SKM-1 treated with dmso at 0.1 percent for 144 hours (cell line): Measurements from ENCODE around the gene COBL.

Experiments
- DNase-seq: peaks from one replicate; lab custom pipeline; 2025; ENCODE audit not compliant: unreplicated experiment; lab: John Stamatoyannopoulos, UW

The COBL gene

DNA sequence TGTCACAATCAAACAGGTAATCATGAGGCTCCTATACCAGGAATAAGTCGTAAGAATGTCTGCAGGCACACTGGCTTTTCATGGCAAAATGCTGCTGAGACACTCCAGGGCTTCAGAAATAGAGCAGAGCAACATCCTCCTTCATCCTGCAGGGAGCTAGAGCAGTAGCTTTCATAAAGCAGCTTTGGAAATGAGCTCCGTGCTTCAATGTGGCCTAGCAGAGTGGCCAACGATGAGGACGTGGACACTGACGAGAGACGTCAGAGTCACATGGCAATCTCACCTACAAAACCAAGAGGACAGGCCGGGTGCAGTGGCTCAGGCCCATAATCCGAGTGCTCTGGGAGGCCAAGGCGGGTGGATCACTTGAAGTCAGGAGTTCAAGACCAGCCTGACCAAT lies 9.8 kb downstream of the COBL start:
- no peak for DNase-seq

DNA sequence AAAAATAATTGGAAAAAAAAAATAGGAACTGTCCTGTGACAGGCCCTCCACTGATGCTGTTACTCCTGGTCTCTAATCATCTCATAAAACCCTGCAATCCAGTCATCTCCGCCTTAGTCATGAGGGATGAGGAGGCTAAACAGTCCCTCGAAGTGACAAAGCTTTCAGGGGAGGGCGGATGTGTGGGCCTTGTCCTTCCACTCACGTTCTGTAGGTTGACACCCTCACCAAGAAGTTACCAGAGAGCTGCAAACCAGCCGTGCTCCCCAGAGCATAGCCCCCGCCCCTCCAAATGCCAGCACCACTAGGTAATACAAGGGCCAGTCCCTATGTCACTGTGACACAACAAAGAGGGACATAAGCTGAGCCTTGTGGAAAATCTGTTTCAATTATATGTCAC lies 11.9 kb downstream of the COBL start:
- no peak for DNase-seq

DNA sequence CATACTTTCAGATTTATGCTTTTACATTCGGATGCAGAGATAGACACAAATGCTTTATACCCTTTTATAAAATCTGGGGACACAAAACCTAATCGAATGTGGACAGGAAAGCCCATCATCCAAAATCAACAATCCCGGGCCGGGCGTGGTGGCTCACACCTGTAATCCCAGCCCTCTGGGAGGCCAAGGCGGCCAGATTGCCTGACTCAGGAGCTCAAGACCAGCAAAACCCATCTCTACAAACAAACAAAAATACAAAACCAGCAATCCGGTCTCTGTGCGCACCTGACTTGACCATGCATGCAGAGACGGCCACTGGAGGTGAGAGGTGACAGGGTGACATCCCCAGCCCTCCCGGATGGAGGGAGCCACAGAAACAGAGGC lies 13.5 kb downstream of the COBL start:
- no peak for DNase-seq

DNA sequence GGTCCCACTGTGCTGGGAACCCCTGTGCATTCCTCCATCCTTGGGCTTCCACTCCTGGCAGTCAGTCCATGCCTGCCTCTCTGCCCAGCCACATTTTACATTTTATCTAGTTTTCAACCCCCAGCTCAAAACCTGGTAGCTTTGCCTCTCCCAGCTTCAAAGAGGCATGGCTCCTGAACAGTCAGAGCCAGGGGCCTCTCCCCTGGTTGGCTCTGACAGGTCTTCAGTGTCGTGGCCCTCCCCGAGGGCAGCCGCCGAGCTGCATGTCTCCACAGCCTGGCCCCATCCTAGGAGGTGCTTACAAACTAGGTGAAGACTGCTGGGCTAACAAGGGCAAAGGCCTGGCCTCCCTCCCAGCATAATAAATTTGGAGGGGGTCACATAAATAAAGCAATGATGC lies 14.8 kb downstream of the COBL start:
- no peak for DNase-seq

DNA sequence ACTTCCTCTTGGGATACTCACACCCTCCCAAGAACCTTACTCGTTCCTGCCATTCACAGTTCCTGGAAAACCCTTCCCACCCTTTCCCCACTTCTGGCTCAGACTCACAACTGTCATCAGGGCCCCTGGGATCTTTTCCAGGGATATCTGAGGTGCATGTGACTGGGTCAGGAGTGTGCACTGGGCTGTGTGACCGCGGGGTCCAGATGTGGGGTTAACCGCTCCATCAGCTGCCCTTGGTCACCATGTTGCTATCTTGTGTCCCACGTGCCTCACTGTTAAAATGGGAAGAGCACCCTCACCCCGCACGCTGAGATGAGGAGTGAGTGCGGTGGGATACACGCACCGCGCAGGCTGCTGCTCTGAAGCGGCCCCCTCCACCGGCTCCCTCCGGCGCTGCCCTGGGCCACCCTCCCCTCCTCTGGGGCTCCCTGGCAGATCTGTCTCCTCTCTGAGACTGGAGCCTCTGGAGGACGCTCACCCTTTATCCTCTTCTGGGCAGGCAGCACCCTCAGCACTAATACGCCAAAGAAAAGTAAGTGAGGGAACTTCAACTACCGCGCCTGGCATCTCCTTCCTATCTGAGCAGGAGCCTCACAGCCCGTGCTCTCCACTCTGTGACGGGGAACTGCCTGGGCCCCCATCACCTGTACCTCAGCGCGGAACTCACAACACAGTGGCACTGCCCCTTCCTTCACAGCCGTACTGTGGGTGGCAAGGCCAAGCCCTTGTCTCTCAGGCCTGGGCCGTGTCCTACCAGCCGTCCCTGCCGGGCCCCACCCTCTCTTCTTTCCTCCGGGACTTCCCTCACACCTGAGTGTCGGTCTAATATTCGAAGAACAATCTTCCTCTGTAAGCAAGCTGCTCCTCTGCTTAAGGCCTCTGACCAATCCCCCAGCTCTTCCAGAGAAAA lies 15.6 kb downstream of the COBL start:
- no peak for DNase-seq

DNA sequence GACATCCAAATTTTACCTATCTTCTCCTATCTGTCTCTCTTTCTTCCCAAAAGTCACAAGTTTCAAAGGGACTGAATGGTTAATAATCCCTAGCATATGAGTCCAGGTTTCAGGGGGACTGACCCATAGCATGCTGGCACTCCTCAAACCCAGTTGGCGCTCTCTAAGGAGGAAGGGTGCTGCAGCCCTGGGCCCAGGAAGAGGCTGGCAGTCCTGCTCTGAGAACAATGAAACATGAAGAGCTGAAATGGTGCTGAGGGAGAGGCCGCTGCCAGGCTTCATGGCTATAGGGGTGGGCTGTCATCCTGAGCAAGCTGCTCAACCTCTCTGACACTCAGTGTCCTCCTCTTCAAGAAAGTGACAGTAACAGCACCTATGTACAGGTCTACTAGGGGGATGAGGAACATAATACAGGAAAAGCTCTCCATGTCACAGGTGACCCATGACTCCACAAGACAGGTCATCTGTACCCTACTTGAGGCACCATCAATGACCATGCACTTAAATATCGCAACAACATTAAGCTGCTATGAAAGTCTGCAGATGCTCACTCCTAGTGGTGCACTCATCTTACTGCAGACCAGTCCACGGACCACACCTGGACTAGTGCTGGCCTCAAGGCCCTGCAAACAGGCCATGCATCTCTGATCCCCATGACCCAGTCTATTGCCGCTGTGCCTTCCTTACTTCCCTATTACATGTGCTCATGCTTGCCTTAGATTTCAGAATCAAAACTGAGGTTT lies 17.0 kb downstream of the COBL start:
- DNase-seq = no peak

DNA sequence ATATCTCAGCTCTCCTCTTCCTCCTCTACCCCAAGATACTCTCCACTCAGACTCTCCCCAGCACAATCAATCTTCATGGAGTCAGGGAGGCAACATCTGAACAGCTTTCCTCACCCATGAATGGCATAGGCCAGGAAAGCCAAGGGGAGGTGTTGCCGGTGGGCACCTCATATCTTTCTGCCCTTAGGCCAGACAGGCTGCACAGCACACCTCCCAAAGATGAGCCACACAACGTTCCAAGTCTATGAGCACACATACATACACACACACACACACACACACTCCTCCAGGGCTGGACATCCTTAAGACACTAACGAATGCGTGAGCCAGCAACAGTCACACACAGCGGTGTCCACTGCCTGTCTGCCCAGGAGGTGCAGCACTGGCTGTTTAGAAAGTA lies 17.7 kb downstream of the COBL start:
- DNase-seq = no peak

DNA sequence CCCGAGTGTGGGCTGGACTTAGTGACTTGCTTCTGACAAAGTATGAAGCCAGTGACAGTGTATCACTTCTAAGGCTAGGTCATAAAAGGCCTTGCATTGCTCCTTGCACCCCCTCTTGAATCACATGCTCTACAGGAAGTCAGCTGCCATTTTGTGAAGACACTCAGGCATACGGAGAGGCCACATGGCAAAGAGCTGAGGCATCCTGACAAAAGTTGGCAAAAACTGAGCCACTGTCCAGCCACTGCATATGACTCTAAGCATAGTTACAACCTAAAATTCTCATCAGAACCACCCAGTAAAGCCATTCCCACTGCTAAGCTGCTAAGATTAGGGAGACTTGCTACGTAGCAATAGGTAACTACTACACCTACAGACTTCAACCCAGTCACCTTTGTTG lies 18.6 kb downstream of the COBL start:
- no peak for DNase-seq

DNA sequence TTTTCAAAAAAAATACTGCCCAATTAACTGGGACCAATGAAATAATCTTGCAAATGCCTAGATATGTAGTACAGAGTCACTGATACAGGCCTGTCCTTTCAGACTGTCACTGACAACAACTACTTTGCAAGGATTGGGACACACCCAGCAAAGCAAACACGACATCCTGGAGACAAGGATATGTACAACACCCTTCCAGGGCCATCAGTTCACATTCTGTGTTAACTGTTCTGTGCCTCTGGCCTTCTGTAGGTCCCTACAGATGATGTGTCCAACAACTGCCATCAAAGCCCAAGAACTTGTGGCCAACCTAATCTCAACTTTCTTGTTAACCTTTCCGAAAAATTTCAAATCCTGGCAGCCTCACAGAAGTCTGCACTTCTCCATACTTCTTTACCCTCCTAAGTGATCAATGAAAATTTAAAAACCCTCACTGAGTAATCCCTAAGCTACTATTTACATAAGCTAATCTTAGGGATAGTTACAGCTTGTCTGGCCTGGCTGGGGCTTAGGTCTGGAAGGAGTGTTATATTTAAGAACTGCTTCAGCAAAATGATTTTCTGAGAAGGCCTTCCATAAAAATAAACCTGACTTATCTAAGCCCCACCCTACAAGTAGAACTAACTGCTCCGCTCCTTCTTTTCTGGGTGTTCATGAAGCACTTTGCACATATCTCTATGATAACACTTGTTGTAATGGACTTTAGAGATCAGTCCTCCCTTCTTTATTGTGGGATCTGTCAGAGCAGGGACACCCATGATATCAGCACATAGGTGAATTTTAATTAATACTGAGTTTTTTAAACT lies 21.0 kb downstream of the COBL start:
- DNase-seq = no peak

DNA sequence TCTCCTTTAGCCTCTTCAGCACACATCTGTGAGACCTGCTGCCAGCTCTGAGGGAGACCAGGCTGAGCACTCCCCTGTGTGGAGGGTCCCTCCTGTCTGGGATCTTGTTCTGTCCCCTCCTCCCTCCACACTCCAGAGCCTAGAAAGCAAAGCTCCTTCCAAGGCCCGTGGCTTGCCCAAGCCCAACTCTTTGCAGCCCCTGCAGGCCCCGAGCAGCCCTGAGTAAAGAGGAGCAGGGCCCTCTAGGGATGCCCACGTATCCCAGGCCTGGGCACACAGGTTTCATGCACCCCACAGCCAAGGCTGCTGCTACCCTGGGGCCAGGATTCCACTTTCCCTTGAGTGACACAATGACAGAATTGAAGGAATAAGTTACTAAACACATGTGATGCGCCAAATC lies 24.0 kb downstream of the COBL start:
- DNase-seq = no peak

DNA sequence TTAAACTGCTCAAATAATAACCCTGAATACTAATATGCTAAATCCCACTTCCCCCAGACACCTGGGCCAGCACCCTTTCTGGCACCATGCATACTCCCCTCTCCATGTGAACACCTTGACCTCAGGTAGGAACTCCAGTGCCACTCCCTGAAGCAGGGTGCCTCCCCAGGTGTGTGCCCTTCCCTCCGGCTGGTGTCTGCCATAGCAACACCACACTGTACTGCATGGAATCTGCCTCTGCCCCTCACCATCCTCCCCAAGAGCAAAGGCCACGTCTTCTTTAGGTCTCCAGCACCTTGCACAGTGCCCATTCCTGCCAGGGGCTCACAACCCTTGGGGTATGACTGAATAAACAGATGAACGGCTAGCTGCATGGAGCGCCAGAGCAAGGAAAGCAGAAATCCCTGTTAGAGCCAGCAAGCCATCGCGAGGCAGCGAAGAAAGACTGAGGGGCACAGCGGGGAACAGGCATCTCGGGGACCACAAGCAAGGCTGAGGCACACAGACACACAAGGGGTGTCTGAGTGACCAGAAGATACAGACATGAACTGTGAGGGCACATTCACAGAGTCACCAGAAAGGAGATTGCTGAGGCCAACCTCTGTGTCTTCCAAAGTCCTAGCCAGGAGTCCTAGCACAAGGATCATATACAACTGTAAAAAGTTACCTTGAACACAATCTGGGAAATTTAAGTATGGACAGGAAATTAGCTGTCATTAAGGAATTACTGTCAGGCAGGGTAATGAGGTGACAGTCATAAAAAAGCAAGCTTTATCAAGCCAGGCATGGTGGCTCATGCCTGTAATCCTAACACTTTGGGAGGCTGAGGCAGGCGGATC lies 25.7 kb downstream of the COBL start:
- no peak for DNase-seq

DNA sequence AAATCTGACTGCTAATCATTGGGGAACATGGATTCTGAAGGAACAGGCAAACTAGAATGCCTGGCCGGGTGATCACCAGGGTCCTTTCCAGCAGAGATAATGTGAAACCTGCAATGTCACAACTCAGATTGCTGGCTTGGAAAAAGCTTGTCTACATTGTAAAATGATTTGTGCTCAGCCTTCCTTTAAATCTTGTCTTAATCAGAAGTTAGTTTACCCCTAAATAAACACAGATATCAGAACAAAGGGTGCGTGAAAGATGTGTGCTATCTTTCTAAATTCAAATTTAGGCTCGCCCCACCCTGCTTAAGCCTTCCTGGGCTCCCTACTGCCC lies 26.3 kb downstream of the COBL start:
- DNase-seq = no peak

DNA sequence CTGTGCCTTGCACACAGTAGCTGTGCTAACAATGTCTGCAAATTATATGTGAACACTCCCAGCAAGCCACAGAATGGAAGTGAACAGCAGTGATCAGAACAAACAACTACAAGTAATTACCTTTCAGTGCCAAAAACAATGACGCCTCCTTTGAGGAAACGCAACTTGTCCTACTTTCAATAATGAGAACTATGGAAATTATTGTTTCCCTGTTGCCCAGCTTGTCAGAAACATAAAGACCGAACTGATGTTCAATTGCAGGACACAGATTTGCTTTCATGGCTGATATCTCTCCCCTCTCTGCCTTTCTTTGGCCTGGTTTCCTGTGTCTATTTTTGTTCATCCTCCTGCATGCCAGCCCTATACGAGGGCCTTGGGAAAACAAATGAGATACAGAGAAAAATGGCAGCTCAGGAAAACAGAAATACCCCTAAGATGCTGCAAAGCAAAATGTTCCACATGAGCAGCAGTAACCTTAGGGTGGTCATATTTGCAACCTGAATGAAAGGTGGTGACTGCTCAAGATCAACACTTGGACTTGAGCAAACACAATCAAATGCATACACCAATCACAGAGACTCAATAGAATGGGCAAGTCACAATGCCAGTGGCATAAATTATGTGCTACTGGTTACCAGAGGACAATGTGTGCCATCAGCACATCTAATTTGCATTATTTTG lies 26.8 kb downstream of the COBL start:
- DNase-seq = no peak

DNA sequence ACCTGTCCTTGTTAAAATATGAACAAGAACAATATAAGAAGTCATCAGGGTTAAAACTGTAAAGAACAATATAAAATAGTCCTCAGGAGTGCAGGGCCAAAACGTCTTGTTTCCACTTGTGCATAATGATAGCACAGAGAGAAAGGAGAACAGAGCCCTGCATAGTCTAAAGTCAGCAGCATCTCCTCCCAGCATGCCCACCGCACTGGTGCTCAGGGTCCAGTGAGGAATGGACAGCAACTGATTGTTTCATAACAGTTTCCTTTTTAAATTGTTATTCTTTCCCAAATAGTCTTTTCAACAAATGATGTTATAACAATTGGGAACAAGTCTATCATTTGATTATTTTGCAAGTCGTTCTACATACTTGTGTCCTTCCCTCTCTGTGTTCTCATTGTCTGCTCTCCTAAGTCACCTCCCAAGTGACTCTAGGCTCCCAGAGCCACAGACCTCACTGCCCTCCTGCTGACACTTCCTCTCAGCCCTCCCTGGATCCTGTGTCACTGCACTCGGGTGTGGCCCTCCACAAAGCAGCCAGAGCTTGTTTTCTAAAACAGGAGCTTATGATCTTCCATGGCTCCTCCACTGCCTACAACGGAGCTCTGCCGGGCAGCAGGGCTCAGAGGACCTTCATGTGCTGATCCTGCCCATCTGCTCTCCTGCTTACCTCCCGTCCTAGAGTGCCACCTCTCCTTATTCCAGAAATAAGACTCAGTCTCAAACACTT lies 27.6 kb downstream of the COBL start:
- no peak for DNase-seq

DNA sequence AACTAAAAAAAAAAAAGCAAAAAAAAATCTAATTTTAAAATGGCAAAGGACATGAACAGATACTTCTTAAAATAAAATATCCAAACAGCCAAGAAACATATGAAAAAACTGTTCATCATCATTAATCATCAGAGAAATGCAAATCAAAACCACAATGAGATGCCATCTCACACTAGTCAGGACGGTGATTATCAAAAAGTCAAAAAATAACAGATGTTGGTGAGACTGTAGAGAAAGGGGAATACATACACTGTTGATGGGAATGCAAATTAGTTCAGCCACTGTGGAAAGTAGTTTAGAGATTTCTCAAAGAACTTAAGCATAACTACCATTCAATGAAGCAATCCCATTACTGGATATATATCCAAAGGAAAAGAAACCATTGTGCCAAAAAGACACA lies 30.2 kb downstream of the COBL start:
- DNase-seq = no peak

DNA sequence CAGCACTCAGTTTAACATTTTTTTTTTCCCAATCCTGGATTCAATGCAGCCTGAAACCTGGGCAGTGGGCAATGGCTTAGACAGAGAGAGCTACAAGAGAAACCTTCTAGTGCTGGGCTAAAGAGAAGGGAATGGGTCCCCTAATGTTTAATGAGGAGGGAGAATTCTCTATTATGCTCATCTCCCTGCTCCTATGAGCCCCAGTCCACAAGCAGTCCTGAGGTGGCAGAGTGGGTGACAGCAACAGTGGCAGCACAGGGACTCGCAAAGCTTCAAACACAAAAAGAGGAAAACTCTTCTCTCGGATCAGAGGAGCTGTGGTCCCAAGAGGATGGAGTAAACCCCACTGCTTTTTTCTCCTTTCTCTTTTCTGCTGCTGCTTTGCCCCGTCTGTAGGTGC lies 36.5 kb downstream of the COBL start:
- DNase-seq = no peak

DNA sequence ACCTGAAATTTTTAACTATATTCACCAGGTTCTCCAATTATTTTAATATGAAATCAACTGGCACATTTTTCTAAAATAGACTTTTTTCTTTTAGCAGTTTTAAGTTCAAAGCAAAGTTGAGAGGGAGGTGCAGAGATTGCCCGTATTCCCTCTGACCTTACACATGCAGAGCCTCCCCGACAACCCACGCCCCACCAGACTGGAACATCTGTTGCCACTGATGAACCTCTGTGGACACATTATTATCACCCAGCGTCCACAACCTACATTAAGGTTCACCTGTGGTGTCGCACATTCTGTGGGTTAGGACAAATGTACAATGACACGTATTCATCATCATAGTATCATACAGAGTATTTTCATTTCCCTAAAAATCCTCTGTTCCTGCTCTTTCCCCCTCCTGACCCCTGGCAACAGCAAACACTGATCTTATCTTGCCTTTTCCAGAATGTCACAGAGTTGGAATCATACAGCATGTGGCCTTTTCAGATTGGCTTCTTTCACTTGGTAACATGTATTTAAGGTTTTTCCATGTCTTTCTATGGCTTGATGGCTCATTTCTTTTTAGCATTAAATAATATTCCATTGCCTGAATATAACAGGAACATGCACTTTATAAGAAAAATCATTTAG lies 37.1 kb downstream of the COBL start:
- DNase-seq = no peak

DNA sequence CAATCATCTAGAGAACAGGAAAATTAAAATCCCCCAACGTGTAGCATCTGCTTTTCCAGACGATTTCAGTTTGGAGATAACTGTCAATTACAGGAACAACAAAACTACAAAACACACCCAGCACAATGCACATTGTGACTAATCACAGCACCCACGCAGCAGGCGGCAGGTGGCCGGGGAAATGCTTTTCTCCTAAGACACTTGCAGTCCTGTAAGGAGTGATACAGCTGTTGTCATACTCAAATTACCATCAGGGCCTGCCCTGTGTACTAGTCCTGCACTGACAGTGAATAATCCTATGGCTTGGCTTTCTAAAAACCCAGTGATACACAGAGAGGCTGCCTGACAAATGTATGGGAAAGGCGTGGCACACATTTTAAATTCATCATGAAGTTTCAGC lies 37.8 kb downstream of the COBL start:
- DNase-seq = no peak

DNA sequence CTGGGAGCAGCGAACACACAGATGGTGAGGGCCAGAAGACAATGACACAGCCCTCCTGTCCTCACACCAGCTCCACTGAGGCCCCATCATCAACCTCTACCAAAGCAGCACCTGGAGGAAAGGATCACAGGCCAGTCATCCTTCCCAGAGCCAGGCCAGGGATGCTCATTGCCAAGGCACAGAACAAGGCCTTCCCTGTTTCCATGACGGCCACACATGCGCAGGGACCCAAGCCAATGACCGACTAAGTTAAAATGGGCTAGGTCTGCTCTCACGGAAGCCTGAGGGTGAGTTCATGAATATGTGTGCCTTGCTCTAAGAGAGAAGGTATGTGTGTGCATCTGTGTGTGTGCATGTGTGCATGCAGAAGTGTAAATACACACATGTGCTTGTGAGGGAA lies 39.6 kb downstream of the COBL start:
- no peak for DNase-seq
